Suppressor macrophage treated with lipopolysaccharide for 4 hours (primary cell): Measurements from ENCODE around the gene PTPRR.

Experiments used
- DNase-seq: peaks from one replicate; pipeline ENCODE4 v3.0.0-alpha.2; 2020

The PTPRR gene

GRCh38 chr12:70788774-70789173, 131.8 kb downstream of the PTPRR start:
- no peak for DNase-seq

DNA sequence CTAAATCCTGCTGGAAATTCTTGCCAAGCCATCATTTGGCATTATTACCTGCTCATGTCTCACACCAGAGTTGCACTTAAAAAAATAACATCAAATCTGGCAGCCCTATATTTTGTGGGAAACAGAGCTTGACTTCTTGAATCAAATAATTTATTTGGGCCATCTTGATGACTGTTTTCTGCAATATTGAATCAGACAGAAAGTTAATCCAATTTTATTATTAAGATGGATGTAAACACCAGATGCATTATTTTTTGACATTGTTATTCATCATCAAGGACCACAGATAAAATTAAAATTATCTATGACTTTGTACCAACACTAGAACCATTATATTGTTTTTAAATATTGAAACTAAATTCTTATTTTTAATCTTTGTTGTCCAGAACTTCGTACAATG, 132.9 kb downstream of the PTPRR start:
- no peak for DNase-seq

GRCh38 chr12:70785896-70786295, 134.6 kb downstream of the PTPRR start:
- DNase-seq = no peak

GRCh38 chr12:70784042-70784668, 136.4 kb downstream of the PTPRR start:
- no peak for DNase-seq

- DNase-seq = no peak
Measured at GRCh38 chr12:70783455-70783854, 137.1 kb downstream of the PTPRR start.

- no peak for DNase-seq
Measured at GRCh38 chr12:70779250-70779649, 141.3 kb downstream of the PTPRR start.

GRCh38 chr12:70774055-70774454, 146.5 kb downstream of the PTPRR start:
- DNase-seq = no peak

DNA sequence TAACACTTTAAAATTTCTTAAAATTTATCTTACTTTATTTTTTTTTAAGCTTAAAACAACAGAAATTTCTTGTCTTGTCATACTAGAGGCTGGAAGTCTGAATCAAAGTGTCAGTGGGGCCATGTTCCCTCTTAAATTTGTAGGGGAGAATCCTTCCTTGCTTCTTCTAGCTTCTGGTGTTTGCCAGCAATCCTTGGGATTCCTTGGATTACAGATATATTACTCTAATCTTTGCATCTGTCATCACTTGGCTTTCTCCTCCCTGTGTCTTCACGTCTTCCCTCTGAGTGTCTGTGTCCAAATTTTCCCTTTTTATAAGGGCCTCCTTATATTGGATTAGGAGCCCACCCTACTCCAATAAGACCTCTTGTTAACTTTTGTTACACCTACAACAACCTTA, 147.7 kb downstream of the PTPRR start:
- DNase-seq = no peak

GRCh38 chr12:70771581-70771980, 149.0 kb downstream of the PTPRR start:
- DNase-seq = no peak

DNA sequence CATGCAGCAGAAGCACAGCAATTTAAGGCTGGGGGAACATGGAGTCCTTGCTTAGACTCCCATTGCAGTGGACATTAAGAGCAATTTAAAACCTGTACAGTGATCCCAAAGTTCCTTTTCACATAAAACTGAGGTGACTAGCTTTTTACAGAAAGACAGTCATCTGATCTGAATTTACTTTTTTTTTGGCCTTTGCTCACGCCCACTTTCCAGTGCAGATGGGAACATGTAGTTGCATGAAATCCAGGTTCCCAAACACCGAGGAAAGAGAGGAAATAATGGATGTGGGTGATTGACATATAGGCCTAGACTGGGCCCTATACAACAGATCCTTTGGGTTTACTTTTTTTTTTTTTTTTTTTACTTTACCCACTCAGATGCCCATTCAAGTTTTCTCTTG, 156.9 kb downstream of the PTPRR start:
- no peak for DNase-seq

DNA sequence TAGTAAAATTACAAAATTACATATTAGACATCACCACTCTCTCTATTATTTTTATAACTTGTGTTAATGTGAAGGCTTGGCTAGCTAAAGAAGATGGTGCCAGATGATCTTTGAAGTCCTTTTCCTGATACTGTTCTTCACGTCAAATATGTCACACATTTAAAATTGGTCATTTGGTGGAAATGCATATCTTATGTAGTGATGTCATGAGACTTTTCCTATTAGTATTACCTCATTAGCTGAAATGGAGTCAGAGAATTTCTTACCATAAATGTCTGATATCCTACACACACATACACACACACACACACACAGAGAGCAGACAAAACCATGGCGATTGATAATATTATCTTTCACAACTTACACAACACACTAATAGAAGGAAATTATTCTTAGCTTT, 158.5 kb downstream of the PTPRR start:
- DNase-seq = no peak

- no peak for DNase-seq
Measured at GRCh38 chr12:70759161-70759918, 161.2 kb downstream of the PTPRR start.

DNA sequence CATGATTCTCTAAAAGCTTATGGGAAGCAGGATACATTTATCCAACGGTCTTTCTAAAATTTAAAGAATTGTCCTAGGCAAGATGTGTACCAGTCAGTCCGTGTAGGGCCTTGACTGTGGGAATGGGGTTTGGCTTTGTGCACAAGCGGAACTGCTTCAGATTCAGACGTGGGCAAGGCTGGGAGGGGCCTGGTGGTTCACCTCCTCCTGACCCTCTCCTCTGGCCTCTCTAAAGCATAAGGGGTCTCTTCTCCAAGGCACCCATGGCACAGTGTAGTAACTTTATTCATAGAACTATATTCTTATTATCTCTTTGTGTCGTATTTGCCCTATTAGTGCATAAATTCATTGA, 162.1 kb downstream of the PTPRR start:
- DNase-seq = no peak

DNA sequence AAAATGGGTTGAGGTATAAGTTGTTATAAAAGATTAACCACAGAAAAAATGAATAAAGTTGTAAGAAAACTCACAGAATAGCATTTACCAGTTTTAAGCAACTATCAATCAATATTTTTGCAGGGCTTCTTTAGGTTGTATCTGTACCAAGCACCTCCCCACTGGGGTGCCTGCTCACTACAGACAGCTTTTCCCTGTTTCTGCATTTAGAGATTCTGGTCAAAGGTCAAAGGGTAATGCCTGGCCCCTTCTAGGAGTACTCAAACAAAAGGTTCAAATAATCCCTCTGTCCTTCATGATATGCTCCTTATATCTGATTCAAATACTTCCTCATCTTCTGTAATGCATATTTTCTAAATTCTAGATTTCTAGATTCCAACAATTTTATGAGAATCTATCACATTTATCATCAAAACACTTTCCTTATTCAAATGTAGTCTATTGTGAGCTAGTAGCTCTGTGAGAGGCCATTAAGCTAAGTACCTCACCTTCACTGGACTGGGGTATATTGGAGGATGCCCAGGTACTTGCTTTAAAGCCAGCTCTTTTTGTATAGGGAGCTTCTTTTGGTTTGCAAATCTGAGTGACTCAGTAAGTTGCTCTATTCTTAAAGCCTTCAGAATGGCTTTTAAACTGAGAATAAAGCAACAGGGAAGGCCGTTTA, 162.6 kb downstream of the PTPRR start:
- DNase-seq = no peak

- DNase-seq = no peak
Measured at GRCh38 chr12:70756791-70757190, 163.7 kb downstream of the PTPRR start.

- DNase-seq = no peak
Measured at GRCh38 chr12:70756118-70756517, 164.4 kb downstream of the PTPRR start.

DNA sequence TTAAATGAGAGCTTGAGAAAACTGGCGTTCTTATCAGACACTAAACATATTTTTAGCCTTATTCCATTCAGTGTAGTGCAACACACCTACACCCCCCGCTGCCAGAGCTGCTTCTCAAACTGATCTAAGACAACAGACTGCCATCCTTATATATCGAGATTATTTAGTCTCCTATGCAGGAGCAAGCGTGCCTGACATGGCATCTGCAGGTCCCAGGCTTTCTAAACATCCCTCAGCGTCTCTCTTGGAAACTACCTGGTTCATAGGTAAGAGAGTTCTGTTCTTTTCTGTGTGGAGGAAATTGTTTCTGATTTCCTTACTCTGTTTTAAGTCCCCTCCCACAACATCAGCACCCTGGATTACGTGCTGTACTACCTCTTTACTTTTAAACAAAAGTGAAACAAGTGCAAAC, 166.2 kb downstream of the PTPRR start:
- no peak for DNase-seq

DNA sequence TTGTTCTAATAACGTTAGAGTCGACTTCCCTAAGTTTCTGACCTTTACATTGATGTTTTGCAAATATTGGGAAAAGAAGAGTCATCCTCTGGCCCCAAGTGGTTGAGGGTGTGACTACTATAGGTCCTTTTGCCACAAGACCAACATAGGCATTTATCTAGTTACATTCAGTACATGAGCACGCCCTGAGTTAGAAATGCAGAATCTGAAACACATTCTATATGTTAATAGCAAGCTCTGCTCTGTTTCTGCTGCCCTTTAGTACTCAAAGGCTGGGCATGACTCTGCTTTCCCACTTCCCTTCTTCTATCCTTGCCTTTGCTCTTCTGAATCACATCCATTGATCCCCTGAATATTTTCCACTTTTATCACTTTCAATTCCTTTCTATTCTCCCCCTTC, 168.2 kb downstream of the PTPRR start:
- no peak for DNase-seq

GRCh38 chr12:70749931-70750330, 170.6 kb downstream of the PTPRR start:
- no peak for DNase-seq

- no peak for DNase-seq
Measured at GRCh38 chr12:70748809-70749208, 171.7 kb downstream of the PTPRR start.

DNA sequence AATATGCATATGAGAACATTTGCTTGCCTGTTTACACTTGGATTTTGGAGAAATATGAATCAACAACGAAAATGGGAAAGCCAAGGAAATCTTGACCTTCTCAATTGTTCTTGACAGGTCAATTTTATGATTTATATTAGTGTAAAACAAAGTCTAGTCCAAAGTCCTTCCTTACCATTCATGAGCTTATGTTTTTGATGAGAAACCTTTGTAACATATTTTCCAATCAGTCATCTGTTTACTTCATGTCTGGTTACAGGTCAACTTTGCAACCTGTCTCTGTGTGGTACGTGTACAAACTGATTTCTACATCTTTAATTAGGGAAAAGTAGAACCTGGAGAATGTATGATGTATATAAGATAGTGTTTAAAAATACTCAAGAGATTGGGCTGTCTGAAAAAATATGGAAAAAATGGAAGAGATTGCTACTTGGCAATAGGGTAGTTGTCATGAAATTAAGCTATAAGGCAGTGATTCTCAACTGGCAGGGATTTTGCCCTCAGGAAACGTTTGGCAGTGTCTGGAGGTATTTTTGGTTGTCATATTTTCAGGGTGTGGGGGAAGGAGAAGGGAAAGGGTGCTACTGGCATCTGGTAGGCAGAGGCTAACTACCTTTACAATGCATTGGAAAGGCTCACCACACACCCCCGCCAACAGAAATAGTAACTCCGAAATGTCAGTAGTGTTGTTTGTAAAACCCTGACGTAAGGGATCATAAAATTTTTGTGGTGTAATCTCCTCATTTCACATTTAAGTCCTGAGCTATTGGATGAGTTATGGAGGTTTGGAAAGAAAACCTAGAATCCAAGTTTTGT, 172.9 kb downstream of the PTPRR start:
- no peak for DNase-seq

GRCh38 chr12:70745048-70745447, 175.5 kb downstream of the PTPRR start:
- DNase-seq = no peak

DNA sequence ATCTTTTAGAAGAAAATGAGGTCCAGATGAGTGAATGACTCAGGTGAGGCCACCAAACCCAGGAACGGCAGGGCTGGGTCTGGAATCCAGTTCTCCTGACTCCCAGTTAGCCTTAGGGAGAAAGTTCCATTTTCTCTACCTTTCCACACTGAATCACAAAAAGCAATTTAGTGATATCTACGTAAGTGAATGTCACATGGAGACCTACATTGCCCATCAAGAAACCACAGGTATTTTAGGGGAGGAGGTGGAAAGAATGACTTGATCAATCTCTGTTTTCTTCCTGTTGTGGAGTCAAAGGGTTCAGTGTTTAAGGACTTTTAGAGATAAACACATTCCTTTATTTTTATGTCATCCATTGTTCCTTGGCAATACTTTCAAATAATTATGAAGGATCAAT, 176.4 kb downstream of the PTPRR start:
- no peak for DNase-seq

DNA sequence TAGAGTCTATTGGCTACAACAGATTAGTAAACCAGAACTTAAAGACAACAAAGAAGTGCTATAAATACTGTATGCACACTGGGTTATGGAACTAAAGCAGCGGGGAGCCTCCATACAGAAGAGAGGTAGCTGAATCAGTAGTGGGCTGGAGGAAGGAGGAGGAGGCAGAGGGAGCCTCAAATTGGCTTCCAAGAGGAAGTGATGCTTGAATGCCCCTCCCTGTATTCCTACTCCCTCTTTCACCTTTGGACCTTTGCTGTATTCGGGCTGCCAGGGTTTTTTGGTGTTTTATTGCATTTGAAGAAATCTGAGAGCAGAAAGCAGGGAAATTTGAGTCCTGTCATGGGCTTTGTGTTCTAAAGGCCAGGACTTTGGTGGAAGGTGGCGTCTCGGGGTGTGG, 179.3 kb downstream of the PTPRR start:
- no peak for DNase-seq
